Natural killer cell (primary cell): ENCODE results near the gene POLD1. TPM values are rescaled to one million over a fixed set of nuclear protein-coding genes. Genes with fewer than 3 reads are reported as not detected.

Experiments used
- ATAC-seq, 3 donors: fragments of 150-1000 bp in 2 of 3; fragments of 200-7000 bp in 1 of 3; cut with Tn5 transposase; 1 replicate in 1 of 3; 2 replicates in 2 of 3; pipeline ENCODE4 v1.10.0; 2021; ENCODE audit warnings: mild to moderate bottlenecking in 2 of 3, moderate library complexity in 2 of 3
- DNase-seq, 2 donors: peaks; one replicate each; pipeline versions ENCODE4 v3.0.0 to v3.0.0-alpha.2; 2013 to 2021; ENCODE audit warnings: mixed read lengths in 1 of 2
- H3K27ac ChIP-seq: one replicate; pipeline ENCODE4 v1.5.1; 2013; ENCODE audit warnings: mild to moderate bottlenecking, low read length
- H3K27me3 ChIP-seq: one replicate; pipeline ENCODE4 v1.6.1; 2013; ENCODE audit warnings: low read length; ENCODE audit not compliant: control insufficient read depth, insufficient read depth
- H3K36me3 ChIP-seq: one replicate; pipeline ENCODE4 v1.6.1; 2013; ENCODE audit warnings: low read length; ENCODE audit not compliant: control insufficient read depth, insufficient read depth
- H3K4me1 ChIP-seq: one replicate; pipeline ENCODE4 v1.6.1; 2013; ENCODE audit warnings: low read length; ENCODE audit not compliant: control insufficient read depth, insufficient read depth
- H3K4me3 ChIP-seq: one replicate; pipeline ENCODE4 v1.5.1; 2013; ENCODE audit warnings: low read length
- H3K9me3 ChIP-seq: one replicate; pipeline ENCODE4 v1.6.1; 2013; ENCODE audit warnings: low read length; ENCODE audit not compliant: control insufficient read depth, insufficient read depth
- H3K27ac Mint-ChIP-seq, 2 donors: one replicate each; pipeline ENCODE4 v1.8.0; 2022; ENCODE audit warnings: mild to moderate bottlenecking in 2 of 2, mixed read lengths in 2 of 2, moderate library complexity in 1 of 2
- H3K27me3 Mint-ChIP-seq, 2 donors: one replicate each; pipeline ENCODE4 v1.8.0; 2022; ENCODE audit warnings: low read depth in 2 of 2, mixed read lengths in 2 of 2
- H3K36me3 Mint-ChIP-seq: one replicate; pipeline ENCODE4 v1.8.0; 2022; ENCODE audit warnings: mixed read lengths
- H3K4me1 Mint-ChIP-seq, 2 donors: one replicate each; pipeline ENCODE4 v1.8.0; 2022; ENCODE audit warnings: mixed read lengths in 2 of 2
- H3K4me3 Mint-ChIP-seq: one replicate; pipeline ENCODE4 v1.8.0; 2022; ENCODE audit warnings: mild to moderate bottlenecking, moderate library complexity, mixed read lengths
- H3K9me3 Mint-ChIP-seq, 2 donors: one replicate each; pipeline ENCODE4 v1.8.0; 2022; ENCODE audit warnings: mixed read lengths in 2 of 2
- CTCF ChIP-seq: fragments of 200-600 bp; IDR thresholded peaks from one replicate; pipeline ENCODE4 v1.8.0; 2022; ENCODE audit warnings: antibody characterized with exemption
- WGBS: methylation state at CpG from one replicate; pipeline ENCODE4 v1.1.7; 2013; ENCODE audit warnings: missing lambda C conversion rate; ENCODE audit not compliant: insufficient coverage; 5-methylcytosine and 5-hydroxymethylcytosine counted together
- intact Hi-C: fragments of 100-400 bp; cut with micrococcal nuclease; formaldehyde crosslinking; loops from one replicate; pipeline ENCODE4 v1.14.2; 2022
- total RNA-seq, 4 donors: library from RNA; stranded (reverse); fragments of 120-200 nt in 1 of 4; gene quantifications; one replicate each; pipeline versions ENCODE4 v1.2.3 to v1.2.4, GENCODE V29; 2013 to 2022

POLD1 gene
- total RNA-seq, 3 donors from 2014 or later (not counting 1 experiment from before 2014, with no cell fraction given) = 26.1 to 32.0 (median 30.2) TPM

DNA sequence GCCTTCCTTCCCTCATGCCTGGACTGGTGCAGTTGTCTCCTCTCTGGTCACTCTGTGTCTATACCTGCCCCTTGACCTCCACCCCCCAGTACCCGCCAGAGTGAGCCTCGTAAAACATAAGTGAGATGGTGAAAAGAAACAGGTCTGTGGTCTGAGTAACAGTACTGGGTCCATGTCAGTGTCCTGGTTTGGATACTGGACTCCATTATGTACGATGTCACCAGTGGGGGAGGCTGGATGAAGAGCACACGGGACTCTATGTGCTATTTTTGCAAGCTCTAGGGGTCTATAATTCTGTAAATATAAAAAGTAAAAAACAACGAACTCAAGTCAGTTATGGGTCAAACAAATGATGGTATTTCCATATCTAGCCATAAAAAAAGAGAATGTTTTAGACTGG is 62.9 kb downstream of the POLD1 start:
- Mint-ChIP-seq H3K27ac (no peak overlapping the region), H3K36me3 (no peaks in the 10 kb centered on the region), H3K4me3 (no peak overlapping the region), H3K9me3 (peaks cover 0 to 2% of the 10 kb centered on the region in 2 donors), H3K4me1 (no peaks in the 10 kb centered on the region), H3K27me3 (peaks cover 0 to 3% of the 10 kb centered on the region in 2 donors)
- H3K4me1 ChIP-seq = no peaks in the 10 kb centered on the region
- H3K9me3 ChIP-seq = no peaks in the 10 kb centered on the region
- intact Hi-C loops = no loop called here
- DNase-seq (no peak), ATAC-seq (no peak)
- no peak overlapping the region for H3K27ac ChIP-seq
- no peak overlapping the region for H3K4me3 ChIP-seq
- no peak for TF ChIP-seq CTCF
- no peaks in the 10 kb centered on the region for H3K36me3 ChIP-seq
- WGBS = 92% methylated on average over 5 of the region's 5 CpGs
- H3K27me3 ChIP-seq = no peaks in the 10 kb centered on the region

DNA sequence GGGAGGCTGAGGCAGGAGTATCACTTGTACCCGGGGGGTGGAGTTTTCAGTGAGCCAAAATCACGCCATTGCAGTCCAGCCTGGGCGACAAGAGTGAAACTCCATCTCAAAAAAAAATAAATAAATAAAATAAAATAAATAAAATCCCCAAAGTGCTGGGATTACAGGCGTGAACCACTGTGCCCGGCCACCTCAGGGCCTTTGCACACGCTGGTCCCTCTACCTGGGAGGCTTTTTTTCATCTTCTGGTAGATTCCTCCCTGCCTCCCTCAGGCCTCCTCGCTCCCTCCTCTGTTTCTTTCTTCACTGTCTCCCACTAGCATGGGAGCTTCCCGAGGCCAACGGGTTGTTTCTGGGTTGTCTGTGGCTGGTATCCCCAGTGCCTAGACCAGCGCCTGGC is 63.6 kb downstream of the POLD1 start:
- intact Hi-C loops = no loop called here
- DNase-seq (no peak), ATAC-seq (no peak)
- H3K27ac Mint-ChIP-seq = no peak overlapping the region
- H3K4me3 Mint-ChIP-seq = no peak overlapping the region
- H3K27ac ChIP-seq = no peak overlapping the region
- no peaks in the 10 kb centered on the region for H3K9me3 ChIP-seq
- H3K27me3 Mint-ChIP-seq = peaks cover 0 to 3% of the 10 kb centered on the region in 2 donors
- H3K4me3 ChIP-seq = no peak overlapping the region
- no peaks in the 10 kb centered on the region for H3K4me1 ChIP-seq
- no peaks in the 10 kb centered on the region for H3K4me1 Mint-ChIP-seq
- no peaks in the 10 kb centered on the region for H3K36me3 Mint-ChIP-seq
- H3K27me3 ChIP-seq = no peaks in the 10 kb centered on the region
- 92% methylated on average over 8 of the region's 10 CpGs for WGBS
- TF ChIP-seq CTCF = no peak
- H3K36me3 ChIP-seq = no peaks in the 10 kb centered on the region
- H3K9me3 Mint-ChIP-seq = peaks cover 0 to 2% of the 10 kb centered on the region in 2 donors

DNA sequence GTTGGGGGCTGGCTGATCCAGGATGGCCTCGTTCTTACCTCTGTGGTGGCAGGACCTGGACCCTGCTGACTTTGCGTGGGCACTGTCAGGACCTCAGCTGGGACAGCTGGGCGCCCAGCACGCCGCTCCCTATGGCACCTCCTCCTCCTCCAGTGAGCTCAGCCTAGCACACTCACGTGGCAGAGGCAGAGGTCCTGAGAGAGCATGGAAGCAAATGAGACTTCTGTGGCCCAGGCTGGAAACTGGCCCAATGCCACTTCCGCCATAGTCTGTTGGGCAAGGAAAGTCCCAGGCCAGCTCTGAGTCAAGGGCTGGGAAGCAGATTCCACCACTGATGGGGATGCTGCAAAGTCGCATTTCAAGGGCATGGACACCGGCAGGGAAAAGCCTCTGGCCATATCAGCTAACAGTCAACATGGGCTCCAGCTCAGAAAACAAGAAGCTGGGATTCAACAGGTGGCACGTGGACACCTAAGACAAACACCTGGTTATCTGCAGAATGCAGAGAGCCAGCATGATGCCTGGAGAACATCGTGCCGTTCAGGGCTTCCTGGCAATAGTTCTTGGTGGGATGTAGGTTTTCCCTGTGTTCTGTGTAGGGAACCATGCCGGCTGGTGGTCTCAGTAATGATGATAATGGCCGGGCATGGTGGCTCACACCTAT is 65.2 kb downstream of the POLD1 start:
- Histone ChIP-seq H3K4me3 (no peak overlapping the region), H3K9me3 (no peaks in the 10 kb centered on the region), H3K36me3 (no peaks in the 10 kb centered on the region), H3K4me1 (no peaks in the 10 kb centered on the region), H3K27ac (no peak overlapping the region), H3K27me3 (no peaks in the 10 kb centered on the region)
- DNase-seq (no peak), ATAC-seq (no peak)
- intact Hi-C loops = no loop called here
- Mint-ChIP-seq H3K27me3 (peaks cover 0 to under 1% of the 10 kb centered on the region in 2 donors), H3K4me3 (no peak overlapping the region), H3K4me1 (no peaks in the 10 kb centered on the region), H3K36me3 (no peaks in the 10 kb centered on the region), H3K9me3 (no peaks in the 10 kb centered on the region), H3K27ac (no peak overlapping the region)
- no peak for TF ChIP-seq CTCF
- 89% methylated on average over 13 of the region's 14 CpGs for WGBS
